ENCODE results near the gene KDM7A.

Gene KDM7A

GRCh38 chr7:140144821-140145220, 32.0 kb downstream of the KDM7A start:
- no peak for TF ChIP-seq CTCF (IDR thresholded peaks at IDR 0.05)

GRCh38 chr7:140143997-140144396, 32.8 kb downstream of the KDM7A start:
- TF ChIP-seq CTCF (IDR thresholded peaks at IDR 0.05) = no peak

GRCh38 chr7:140142031-140142430, 34.8 kb downstream of the KDM7A start:
- no peak for TF ChIP-seq CTCF (IDR thresholded peaks at IDR 0.05)

- TF ChIP-seq CTCF (IDR thresholded peaks at IDR 0.05) = no peak
Observed at GRCh38 chr7:140141256-140141655, 35.5 kb downstream of the KDM7A start.

GRCh38 chr7:140137078-140137477, 39.7 kb downstream of the KDM7A start:
- no peak for TF ChIP-seq CTCF (IDR thresholded peaks at IDR 0.05)

- TF ChIP-seq CTCF (IDR thresholded peaks at IDR 0.05) = no peak
Observed at GRCh38 chr7:140136073-140136472, 40.7 kb downstream of the KDM7A start.

GRCh38 chr7:140134039-140134438, 42.7 kb downstream of the KDM7A start:
- TF ChIP-seq CTCF (IDR thresholded peaks at IDR 0.05) = no peak

GRCh38 chr7:140127360-140128127, 49.2 kb downstream of the KDM7A start:
- no peak for TF ChIP-seq CTCF (IDR thresholded peaks at IDR 0.05)

Data from LNCAP (cell line).